ENCODE results near the gene RANBP6. TPM values are rescaled to one million over a fixed set of nuclear protein-coding genes. Genes with fewer than 3 reads are reported as not detected.
"Not testable (repeated sequence)": the region's sequence is repeated elsewhere in the genome, so short reads cannot be mapped to it uniquely, and the experiment has no call there.

The RANBP6 gene
- 22.6 TPM for total RNA-seq
- long read RNA-seq, full-length matches to known transcripts, result 31 of 31 reads
- long read RNA-seq, partial matches to known transcripts, result 0 of 31 reads
- long read RNA-seq, other reads (novel, unspliced or antisense), result 0 of 31 reads

DNA sequence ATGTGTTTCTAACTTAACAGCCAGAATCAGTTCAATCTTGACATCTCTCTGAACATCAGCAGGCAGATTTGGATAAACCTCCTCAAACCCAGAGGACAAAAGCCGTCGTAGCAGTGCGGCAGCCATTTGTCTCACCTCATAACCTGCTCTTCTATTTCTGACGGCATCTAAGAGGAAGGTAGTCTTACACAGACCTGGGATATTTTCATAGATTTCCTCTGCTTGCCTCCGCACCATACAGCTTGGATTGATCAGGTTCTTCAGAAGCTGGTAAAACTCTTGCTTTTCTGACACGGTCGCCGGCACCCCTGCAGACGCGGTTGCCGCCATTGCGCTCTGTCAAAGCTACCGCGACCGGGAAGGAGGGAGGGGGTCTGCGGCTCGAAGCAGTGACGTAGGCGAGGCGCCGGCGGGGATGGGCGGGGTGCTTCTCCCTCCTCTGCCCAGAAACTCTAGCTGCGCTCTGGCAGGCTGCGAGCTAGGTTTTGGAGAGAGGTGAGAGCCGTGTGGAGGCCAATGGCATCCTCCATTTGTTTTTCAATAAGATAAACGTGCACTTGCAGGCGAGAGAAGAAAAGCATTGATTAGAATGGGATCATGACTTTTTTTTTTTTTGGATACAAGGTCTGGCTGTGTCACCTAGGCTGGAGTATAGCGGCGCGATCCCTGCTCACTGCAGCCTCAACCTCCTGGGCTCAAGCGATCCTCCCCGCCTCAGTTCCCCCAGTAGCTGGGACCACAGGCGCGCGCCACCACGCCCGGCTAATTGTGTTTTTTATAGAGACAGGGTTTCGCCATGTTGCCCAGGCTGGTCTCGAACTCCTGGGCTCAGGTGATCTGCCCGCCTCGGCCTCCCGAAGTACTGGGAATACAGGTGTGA is at the start of gene RANBP6:
Gene RANBP6 (minus strand): TSS at position 347 of the 880 bp plus-strand sequence. CDS start 17 bp downstream, at position 330.
- ATAC-seq (peak; percentile 100), DNase-seq (peak; percentile 94)
- intact Hi-C loops (cut with micrococcal nuclease), result no loop called here

DNA sequence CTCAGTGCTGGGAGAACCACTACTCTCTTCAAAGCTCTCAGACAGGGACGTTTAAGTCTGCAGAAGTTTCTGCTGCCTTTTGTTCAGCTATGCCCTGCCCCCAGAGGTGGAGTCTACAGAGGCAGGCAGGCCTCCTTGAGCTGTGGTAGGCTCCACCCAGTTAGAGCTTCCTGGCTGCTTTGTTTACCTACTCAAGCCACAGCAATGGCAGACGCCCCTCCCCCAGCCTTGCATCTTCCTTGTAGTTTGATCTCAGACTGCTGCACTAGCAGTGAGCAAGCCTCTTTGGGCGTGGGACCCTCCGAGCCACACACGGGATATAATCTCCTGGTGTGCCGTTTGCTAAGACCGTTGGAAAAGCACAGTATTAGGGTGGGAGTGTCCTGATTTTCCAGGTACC is 47.7 kb upstream of the RANBP6 start:
- intact Hi-C loops (cut with micrococcal nuclease); DNase-seq; ATAC-seq: not testable (repeated sequence)

DNA sequence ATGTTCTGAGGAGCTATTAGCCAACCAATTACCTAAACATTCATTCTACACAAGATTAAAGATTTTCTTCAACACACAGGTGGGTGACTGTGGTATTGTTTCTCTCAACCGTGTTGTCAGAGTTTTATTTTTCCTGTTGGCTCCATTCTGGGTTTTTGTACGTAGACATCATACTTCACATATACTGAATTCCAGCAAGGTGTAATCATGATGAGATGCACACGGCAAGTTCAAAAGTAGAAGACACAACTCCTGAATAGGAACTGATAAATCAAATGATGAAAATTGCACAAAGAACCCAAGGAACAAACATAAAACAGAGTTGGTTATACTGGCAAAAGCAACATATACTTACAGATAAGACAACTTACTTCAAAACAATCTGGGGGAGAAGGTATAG is 40.2 kb upstream of the RANBP6 start:
- no peak for ATAC-seq
- intact Hi-C loops (cut with micrococcal nuclease), result loop anchor here (2.0 to 10.0 kb wide), 2 partner anchors 169 to 249 kb away; no protein-coding TSS in a partner anchor
- no peak for DNase-seq

DNA sequence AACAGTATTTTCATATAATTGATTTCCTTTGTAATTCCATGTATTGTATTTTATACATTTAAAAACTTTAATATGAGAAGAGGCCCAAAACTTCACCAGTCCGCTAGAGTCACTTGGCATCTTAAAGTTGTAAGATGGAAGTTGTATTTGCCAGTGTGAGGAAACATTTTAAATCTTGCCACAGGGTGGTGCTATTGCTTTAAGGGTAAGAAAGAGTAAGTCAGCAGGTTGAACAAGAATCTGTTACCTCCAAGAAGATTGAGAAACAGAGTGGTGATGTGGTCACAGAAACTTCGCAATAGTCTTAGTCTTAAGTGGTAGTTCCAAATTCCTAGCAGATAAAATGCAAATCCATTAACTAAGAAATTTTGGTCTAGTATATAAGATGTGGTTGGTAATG is 39.8 kb upstream of the RANBP6 start:
- DNase-seq (no peak), ATAC-seq (peak; percentile 84)
- intact Hi-C loops (cut with micrococcal nuclease), result loop anchor here (2.0 to 10.0 kb wide), 2 partner anchors 168 to 250 kb away; no protein-coding TSS in a partner anchor

DNA sequence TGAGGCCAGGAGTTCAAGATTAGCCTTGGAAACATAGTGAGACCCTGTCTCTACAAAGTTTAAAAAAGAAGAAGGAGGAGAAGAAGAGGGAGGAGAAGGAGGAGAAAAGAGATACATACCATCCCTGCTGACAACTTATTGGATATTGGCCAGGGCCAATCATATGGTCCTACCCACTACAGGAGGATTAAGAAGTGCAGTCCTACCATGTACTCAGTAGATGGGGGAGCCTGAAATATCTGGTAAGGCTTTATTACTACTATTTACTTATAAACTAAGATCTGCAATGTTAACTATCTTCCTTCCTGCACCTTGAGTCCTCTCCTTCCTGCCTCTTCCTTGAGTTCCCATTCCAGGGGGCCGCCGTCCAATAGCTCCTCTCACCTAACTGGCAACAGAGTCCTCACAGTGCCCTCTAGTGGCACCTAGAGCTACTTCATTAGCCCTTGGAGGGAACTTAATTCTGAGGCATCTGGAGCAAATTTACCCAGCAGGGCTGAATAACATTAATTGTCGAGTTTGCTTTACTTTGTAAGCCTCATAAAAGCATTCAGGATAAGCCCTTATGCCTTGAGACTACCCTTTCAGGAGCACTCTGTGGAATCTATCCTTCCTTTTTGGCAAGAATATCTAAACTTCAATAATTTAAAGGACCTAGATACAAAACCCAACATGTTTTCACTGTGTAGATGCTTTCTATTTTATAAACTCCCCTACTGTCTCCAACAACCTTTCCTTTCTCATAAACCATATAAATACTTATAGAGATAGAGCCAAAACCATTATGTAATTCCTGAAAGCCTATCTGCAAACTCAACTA is 39.1 kb upstream of the RANBP6 start:
- ATAC-seq, result peak; percentile 93
- DNase-seq, result peak; percentile 59
- intact Hi-C loops (cut with micrococcal nuclease), result loop anchor here (2.0 to 10.0 kb wide), 2 partner anchors 168 to 250 kb away; no protein-coding TSS in a partner anchor

DNA sequence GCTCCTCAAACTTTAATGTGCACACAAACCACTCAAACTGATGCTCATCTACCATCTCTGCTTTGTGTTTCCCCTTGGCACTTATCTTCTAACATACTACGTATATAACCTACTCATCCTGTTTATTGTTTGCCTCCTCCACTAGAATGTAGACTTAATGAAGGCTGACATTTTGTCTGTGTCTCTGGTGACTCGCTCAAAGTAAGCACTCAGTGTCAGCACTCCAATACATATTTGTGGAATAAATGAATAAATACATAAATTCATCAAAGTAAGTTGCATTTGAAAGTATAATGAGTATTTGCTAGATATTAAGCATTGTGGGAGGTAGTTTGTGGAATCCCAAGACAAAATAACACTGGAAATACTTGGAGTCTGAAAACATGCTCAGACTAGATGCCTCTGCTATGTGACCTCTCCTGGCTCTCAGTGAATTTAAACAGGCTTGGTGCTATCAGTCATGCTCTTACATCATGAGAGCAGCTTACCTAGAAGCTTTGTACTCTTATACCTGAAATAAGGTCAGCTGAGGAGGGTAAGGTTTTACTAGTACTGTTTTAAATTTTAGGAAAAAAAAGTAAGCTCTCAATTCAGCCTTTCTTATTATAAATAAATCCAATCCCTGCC is 37.0 kb upstream of the RANBP6 start:
- ATAC-seq (no peak), DNase-seq (no peak)
- intact Hi-C loops (cut with micrococcal nuclease), result loop anchor here (10.0 kb wide), 1 partner anchor 252 kb away; no protein-coding TSS in a partner anchor

DNA sequence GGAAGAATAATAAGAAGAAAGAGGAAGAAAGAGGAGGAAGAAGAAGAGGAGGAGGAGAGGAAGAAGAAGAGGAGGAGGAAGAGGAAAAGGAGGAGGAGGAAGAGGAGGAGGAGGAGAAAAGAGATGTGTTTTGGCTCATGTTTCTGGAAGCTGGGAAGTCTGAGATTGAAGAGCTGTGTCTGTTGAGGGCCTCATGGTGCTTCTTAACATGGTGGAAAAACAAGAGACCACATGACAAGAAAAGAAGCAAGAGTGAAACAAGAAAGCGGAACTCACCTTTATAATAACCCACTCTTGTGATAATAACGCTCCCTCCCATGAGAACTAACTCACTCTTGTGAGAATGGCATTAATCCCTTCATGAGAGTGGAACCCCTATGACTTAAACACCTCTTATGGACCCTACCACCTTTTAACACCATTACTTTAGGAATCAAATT is 36.1 kb upstream of the RANBP6 start:
- ATAC-seq (no peak), DNase-seq (no peak)
- intact Hi-C loops (cut with micrococcal nuclease), result loop anchor here (10.0 kb wide), 1 partner anchor 253 kb away; no protein-coding TSS in a partner anchor

DNA sequence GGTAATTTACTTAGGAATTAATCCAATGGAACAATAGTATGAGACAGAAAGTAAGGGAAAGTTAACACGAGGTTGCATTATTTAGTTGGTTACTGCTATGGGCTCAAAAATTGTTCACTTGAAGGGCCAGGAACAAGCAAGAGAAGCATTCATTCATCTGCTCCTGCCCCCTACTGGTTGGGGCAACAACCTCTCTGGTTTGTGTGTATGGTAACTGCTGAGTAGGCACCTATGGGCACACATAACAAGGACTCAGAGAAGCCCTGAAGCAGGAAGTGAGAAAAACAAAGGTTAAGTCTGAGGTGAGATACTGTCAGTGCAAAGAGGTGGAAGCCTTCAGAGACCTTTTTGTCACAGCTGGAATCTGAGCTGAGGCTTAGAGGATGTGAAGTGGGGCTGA is 34.4 kb upstream of the RANBP6 start:
- DNase-seq, result no peak
- intact Hi-C loops (cut with micrococcal nuclease), result loop anchor here (10.0 kb wide), 1 partner anchor 255 kb away; no protein-coding TSS in a partner anchor
- no peak for ATAC-seq

DNA sequence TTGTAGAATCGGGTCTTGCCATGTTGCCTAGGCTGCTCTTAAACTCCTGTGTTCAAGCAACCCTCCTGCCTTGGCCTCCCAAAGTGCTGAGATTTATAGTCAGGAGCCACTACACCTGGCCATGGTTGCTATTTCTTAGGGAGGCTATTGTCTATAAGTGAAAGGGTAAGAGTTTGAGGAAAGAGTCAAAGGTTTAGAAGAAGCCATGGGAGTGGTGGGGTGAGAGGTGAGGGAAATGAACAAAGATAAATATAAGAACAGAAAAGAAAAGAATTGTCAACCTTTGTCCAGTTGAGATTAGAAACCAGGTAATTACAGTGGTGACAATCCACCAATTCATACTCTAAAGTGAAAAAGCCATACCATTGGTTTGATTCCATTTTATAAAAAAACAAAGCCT is 32.6 kb upstream of the RANBP6 start:
- DNase-seq (no peak), ATAC-seq (no peak)
- intact Hi-C loops (cut with micrococcal nuclease), result no loop called here

DNA sequence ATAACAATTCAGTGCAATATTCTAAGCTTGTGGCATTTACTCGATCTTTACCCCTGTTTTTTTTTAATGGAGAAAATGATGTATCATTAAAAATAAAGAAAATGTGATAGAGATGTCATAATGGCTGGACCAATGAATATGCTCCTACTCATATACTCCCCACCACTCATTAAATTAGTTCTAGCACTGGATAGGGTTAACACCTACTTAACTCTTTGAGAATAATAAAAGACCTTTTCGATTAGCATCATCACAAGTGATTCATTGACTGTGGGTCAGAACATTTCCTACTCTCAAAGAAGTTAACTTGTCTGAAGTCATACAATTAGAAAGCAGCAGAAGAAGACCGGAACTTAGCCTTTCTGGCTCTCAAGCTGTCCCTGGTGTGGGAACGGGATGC is 31.6 kb upstream of the RANBP6 start:
- intact Hi-C loops (cut with micrococcal nuclease), result no loop called here
- no peak for ATAC-seq
- no peak for DNase-seq

DNA sequence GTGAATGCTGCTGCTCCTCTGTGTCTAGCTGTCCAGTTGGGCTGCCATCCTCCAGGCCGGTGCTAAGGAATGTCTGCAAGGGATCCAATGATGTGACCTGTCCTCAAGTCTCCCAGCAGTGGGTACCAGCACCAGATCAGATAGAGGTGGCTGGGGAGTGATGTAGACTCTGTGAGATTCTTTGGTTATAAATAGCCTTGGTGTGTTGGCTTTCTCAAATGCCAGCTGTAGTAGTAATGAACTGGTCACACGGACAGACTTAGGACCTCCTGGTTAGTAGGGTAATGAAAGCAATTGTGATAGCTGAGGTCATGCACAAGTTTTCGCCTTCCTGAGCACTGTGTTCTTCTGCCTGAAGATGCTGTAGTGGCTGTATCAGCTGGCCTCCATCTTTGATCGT is 29.9 kb upstream of the RANBP6 start:
- intact Hi-C loops (cut with micrococcal nuclease), result no loop called here
- peak; percentile 75 for ATAC-seq
- DNase-seq, result no peak

DNA sequence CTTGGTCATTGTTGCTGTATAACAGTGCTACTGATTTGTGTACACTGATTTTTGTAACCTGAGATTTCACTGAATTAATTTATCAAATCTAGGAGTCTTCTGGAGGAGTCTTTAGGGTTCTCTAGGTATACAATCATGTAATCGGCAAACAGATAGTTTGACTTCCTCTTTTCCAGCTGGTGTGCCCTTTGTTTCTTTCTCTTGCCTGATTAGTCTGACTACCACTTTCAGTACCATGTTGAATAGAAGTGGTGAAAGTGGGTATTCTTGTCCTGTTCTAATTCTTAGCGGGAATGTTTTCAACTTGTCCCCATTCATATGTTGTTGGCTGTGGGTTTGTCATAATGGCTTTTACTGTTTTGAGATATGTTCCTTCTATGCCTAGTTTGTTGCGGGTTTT is 24.7 kb upstream of the RANBP6 start:
- ATAC-seq, result no peak
- no peak for DNase-seq
- intact Hi-C loops (cut with micrococcal nuclease), result no loop called here

DNA sequence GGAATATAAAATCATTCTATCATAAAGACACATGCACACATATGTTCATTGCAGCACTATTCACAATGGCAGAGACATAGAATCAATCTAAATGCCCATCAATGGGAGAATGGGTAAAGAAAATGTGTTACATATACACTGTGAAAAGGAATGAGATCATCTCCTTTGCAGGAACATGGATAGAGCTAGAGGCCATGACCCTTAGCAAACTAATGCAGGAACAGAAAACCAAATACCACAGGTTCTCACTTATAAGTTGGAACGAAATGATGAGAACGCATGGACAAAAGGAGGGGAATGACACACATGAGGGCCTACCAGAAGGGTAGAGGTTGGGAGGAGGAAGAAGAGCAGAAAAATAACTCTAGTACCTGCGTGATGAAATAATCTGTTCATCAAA is 21.0 kb upstream of the RANBP6 start:
- no peak for DNase-seq
- ATAC-seq, result no peak
- intact Hi-C loops (cut with micrococcal nuclease), result no loop called here

DNA sequence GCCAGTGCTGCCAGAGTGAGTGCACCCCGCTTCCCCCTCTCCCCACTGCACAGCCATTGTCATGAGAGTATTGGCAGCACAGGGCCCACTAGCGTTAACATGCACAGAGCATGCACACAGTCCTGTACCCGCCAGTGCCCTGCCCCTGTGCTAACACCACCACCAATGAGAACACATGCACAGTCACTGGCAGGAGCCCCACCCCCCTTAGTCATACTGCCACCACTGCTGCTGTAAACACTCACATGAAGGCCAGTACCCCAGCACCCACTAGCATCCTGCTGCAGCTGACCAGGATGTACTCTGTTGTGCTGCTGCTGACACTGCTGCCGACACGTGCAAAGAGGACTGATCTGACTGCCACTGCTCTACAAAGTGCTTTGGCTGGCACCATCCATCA is 19.5 kb upstream of the RANBP6 start:
- intact Hi-C loops (cut with micrococcal nuclease), result no loop called here
- DNase-seq (no peak), ATAC-seq (no peak)

DNA sequence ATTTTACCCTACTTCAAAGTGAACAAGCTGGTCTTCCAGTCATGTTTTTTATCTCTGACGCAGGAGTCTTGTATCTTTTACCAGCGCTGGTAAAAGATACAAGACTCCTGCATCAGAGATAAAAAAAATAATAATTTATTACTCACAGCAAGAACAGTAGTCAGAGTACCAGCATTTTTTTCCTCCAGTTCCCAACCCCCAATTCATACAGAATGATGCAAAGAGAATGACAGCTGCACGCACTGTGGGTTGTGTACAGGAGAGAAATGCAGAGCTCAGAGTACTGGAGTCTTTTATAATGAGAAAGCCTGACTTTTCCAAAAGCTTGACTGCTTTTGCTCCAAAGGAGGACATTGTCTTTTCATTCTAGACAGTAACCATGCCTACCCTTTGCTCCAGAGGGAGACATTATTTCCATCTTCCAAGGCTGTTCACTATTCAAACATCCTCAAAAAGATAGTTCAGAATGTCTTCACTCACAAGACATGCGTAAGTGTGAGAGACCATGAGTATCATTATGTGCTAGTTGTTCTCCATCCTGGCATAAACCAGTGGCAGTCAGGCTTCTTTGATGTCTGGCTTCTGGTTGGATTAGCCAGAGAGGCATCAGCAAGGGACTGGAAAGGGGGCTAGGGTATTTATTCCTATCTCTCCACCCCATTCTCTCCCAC is 14.3 kb upstream of the RANBP6 start:
- no peak for ATAC-seq
- intact Hi-C loops (cut with micrococcal nuclease), result no loop called here
- no peak for DNase-seq

DNA sequence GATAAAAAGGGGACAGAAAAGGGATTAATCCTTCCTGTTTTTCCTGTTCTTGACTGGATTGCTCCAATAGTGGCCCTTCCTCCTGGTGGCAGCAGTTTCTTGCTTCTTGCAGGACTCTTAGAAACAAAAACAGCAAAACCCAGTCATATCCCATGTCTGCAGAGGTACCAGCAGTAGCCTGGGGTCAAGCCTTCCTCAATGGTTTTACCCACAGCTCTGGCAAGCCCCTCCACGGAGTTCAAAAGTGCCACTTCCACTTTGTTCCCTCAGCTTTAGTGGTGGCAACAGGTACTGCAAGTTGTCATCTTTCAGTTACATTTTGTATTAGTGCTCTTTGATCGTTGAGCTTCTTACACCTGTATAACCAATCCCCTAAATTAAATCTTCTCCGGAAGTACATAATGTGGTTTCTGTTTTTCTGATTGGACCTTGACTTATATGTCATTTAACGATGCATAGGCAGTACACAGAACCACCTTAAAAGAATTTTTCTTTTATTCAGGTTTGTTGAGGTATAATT is 8.7 kb upstream of the RANBP6 start:
- no peak for ATAC-seq
- intact Hi-C loops (cut with micrococcal nuclease), result no loop called here

DNA sequence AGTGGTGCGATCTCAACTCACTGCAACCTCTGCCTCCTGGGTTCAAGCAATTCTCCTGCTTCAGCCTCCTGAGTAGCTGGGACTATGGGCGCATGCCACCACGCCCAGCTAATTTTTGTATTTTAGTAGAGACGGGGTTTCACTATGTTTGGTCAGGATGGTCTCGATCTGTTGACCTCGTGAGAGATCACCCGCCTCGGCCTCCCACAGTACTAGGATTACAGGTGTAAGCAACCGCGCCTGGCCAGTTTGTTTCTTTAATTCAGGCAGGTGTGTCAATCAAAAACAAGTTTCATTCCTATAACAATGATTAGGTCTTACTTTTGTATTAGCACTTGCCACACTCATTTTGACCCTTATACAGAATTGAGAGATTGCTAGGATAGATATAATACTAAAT is 1.6 kb upstream of the RANBP6 start:
- intact Hi-C loops (cut with micrococcal nuclease); DNase-seq; ATAC-seq: not testable (repeated sequence)

More for the DNA sequence above, 8.7 kb upstream of the RANBP6 start:
- no peak for DNase-seq

DNA sequence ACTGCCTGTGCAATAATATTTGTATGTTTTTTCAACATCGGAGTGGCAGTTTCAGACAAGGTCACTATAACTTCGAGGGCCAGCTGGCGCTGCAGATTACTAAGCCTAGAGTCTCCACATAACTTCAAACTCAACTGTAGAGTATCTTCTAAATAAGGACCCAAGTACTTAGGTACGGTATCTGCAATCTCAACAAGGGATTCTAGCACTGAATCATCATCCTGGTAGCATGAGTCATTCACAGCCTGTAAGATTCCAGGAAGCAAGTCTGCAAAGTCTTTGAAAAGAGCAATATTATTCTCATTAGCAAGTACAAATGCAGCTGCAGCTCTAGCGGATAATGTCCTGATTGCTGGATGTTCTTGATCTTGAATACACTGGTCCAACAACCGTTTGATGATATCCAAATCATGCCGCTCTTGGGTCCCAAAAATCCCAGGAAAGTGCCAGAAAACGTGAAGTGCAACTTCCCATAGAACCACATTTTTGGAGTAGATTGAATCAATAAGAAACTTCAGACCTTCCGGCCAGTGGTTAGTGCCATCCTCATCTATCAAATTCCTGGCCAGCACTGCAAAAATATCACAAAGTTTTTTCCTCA is 654 bp downstream of the RANBP6 start:
- DNase-seq, result no peak
- peak; percentile 9 for ATAC-seq
- intact Hi-C loops (cut with micrococcal nuclease), result no loop called here
